ENCODE results near the gene PSMD3.
A peak's percentile ranks its signal among the peaks of the same experiment; 100 is the strongest.

Gene PSMD3

GRCh38 chr17:39951924-39952679 lies 28.5 kb upstream of the PSMD3 start:
- peak overlapping the region; percentile 40 for H3K4me3 ChIP-seq (ENCODE audit: low read depth, low read length)
- no peak for TF ChIP-seq CTCF (IDR thresholded peaks at IDR 0.05; ENCODE audit: low read depth, low read length)

- TF ChIP-seq CTCF (IDR thresholded peaks at IDR 0.05; ENCODE audit: low read depth, low read length) = no peak
- H3K4me3 ChIP-seq (ENCODE audit: low read depth, low read length) = peak overlapping the region; percentile 44
Observed at GRCh38 chr17:39952680-39953470, 27.7 kb upstream of the PSMD3 start.

GRCh38 chr17:39953471-39953888 lies 27.1 kb upstream of the PSMD3 start:
- no peak for TF ChIP-seq CTCF (IDR thresholded peaks at IDR 0.05; ENCODE audit: low read depth, low read length)
- H3K4me3 ChIP-seq (ENCODE audit: low read depth, low read length) = peak overlapping the region; percentile 44

- TF ChIP-seq CTCF (IDR thresholded peaks at IDR 0.05; ENCODE audit: low read depth, low read length) = no peak
- no peak overlapping the region for H3K4me3 ChIP-seq (ENCODE audit: low read depth, low read length)
Observed at GRCh38 chr17:39954876-39955275, 25.7 kb upstream of the PSMD3 start.

GRCh38 chr17:39955726-39956225 lies 24.8 kb upstream of the PSMD3 start:
- TF ChIP-seq CTCF (IDR thresholded peaks at IDR 0.05; ENCODE audit: low read depth, low read length) = no peak
- H3K4me3 ChIP-seq (ENCODE audit: low read depth, low read length) = no peak overlapping the region

- no peak overlapping the region for H3K4me3 ChIP-seq (ENCODE audit: low read depth, low read length)
- no peak for TF ChIP-seq CTCF (IDR thresholded peaks at IDR 0.05; ENCODE audit: low read depth, low read length)
Observed at GRCh38 chr17:39960524-39961041, 20.0 kb upstream of the PSMD3 start.
